Measurements from ENCODE around the gene ASB5.
"Not testable (repeated sequence)": the region's sequence is repeated elsewhere in the genome, so short reads cannot be mapped to it uniquely, and the experiment has no call there.

The ASB5 gene

DNA sequence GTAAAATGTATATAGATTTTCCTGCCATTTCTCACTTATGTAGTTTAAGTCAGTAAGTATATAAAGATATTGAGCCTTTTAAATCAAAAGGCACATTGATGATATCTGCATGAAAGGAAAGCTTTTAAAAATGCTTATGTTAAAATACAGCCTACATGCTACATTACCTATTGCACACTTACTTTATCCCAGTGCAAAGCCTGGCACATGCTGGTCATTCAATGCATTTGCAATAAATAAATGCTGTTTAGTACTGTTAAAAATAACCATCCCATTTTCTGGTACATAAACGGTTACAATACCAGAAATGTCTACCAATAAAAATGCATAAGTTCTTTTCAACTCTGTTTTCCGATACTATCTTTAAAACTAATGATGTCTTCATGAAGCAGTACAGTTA, 51.5 kb downstream of the ASB5 start:
- DNase-seq: no peak

DNA sequence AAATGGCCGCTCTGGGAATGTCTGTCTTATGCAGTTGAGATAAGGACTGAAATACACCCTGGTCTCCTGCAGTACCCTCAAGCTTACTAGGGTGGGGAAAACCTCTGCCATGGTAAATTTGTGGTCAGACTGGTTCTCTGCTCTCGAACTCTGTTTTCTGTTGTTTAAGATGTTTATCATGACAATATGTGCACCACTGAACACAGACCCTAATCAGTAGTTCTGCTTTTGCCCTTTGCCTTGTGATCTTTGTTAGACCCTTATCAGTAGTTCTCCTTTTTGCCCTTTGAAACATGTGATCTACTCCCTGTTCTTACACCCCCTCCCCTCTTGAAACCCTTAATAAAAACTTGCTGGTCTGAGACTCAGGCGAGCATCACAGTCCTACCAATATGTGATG, 56.7 kb downstream of the ASB5 start:
- not testable (repeated sequence) for DNase-seq

DNA sequence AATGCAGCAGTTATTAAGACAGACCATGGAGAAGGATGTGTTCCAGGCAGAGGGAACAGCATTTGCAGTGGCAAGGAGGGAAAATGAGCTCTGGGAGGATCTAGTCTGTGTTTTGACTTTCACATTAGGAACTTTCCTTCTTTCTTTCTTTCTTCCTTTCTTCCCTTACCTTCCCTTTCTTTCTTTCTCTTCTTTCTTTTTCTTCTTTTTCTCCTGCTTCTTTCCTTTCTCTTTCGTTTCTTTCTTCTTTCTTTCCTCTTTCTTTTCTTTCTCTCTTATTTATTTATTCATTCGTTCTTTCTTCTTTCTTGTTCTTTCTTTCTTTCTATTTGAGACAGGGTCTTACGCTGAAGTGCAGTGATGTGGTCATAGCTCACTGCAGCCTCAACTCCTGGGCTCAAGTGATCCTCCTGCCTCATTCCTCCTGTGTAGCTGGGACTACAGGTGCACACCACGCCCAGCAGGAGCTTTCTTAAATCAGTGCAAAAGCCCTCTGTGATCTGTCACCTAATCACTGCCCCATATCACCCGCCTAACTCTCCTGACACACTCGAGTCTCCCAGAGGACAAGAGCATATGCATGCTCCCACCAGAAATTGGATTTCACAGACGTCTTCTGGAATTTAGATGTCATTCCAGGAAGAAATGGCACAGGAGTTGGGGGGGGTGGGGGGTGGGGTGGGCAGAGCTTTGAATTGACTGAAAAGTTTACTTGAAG, 58.3 kb downstream of the ASB5 start:
- DNase-seq: no peak

DNA sequence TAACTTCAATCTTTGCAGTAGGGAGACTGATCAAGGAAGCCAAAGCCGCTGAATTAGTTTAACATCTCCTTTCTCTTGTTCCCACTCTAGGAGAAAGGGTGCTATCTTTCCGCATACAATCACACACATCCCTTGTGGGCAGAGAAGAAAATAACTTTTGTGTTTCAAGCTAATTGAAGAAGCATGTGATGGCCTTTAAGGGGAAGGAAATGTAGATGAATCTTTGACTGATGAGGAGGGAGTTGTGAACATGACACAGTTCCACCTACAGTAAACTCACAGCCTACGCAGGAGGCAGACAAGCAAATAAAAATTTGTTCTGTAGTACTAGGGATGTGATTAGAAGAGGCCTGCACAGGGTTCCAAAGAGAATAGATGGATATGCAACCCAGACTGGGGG, 58.9 kb downstream of the ASB5 start:
- peak in 1 of 2 donors; percentile 2 for DNase-seq

DNA sequence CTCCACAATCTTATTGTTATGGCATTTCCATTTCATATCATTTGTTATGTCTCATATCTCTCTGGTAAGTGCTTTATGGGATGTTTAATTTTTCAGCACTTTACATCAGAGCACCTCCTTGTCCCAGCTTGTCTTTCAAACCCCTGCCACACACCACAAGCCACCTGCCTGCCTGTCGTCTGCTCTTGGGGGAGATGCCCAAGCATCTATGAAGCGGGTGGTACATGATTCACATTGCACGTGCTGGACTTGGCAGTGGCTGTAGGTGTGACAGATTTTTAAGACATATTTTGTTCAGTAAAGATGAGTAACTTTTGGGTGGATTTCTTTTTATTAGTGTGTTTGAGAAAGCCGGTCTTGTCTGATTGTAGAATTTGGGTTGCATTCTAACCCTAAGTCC, 59.5 kb downstream of the ASB5 start:
- DNase-seq: no peak

DNA sequence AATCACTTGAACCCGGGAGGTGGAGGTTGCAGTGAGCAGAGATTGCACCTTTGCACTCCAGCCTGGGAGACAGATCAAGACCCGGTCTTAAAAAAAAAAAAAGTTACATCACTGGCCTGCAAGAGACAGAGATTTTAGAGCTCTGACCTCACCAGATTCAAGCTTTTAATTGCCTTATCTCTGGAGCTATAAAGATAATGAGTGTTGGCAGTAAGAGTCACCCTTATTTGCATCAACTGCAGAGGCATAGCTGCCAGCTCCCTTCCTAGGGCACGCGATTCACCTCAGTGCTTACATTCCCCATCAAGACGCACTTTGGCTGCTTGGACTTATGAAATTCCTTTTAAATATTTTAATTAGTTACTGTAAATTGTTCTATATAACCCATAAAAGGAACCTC, 61.2 kb downstream of the ASB5 start:
- DNase-seq: no peak

DNA sequence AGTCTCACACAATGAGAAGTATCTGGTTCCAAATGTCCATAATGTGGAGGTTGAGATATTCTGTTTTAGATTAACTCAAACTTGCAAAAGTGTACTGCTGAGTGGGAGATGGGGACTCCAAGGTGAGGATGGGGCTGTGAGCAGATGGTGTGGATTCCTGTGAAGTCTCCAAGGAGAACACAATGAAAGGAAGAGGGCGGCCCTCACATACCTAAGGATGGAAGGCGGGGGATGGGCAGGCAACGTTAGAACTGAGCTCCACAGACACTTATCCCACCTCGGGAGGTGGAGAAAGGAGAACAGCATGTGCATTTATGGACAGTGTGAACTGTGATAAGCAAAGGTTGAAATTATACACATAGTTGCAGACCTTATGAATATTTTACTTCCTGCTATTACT, 63.7 kb downstream of the ASB5 start:
- no peak for DNase-seq

DNA sequence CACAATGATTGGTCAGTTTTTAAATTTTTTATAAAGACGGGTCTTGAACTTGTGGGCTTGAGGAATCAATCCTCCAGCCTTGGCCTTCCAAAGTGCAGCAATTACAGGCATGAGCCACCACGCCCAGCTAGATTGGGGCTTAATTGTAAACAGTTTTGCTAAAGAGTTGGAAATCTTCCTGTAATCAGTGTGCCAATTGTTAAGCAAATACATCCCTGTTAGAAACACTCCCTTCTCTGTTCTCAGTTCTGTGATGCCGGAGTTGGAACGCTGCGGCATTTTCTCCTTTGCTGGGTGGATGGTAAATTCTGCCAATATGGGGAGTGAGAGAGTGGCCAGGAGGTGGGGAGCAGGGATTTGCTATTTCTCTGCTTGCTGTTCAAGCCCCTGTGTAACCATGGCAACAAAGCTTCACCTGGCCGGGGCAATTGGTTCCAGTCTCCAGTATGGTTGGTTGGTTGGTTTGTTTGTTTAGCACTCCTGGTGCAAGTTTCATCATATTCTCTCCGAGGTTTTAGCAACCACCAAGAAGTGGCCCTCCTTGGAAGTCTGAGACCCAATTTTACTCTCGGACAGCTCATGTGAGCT, 70.6 kb downstream of the ASB5 start:
- no peak for DNase-seq

DNA sequence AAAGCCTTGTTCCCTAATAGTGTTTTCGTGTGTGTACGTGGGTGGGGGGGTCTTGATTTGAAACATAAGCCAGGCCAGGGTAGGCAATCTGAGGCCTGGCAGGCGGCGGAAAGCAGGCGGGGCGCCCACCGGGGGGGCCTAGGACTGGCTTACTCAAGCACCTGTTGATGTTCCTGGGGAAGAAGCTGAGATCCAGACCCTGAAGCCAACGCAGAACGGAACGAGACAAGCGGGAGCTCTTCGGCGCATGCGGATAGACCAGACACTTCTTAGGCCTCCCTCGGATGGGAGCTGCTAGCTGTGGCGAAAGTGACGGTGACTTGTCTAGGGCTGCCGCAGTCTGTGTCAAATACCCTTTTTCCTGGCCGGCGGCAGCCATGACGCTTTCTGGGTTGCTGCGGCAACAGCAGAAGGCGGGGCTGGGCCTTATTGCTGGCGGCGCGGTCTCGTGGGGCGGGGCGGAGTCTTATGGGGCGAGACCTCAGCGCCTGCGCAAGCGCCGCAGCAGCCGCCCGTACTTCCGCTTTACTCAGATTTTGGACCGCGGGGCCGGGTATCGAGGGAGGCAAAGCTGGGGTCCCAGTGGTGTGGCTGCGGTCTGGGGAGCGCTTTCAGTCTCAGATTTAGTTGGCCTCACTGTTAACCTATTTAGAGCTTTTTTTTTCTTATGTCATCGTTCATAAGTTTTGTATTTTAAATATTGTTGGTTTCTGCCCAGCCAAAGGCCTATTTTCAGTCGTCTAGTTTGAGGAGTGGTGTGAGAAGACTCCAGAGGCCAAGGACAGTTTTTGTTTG, 73.6 kb downstream of the ASB5 start, which contains the start of gene SPATA4:
SPATA4 (minus strand) TSS at position 402 of the 795 bp plus-strand sequence; CDS start at position 379, 23 bp downstream.
- peak; percentile 90 to 95 for DNase-seq

DNA sequence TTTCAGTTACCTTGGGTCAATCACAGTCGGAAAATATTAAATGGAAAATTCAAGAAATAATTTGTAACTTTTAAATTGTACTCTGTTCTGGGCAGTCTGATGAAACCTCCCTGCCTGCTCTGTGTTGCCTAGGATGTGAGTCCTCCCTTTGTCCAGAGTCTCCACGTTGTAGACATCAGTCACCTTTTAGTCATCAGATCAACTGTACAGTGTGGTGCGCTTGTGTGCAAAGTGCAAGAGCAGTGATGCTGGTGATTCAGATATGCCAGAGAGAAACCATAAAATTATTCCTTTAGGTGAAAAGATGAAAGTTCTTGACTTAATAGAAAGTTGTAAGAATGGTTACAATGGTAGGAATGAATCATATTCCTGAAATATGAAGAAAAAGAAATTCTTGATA, 75.1 kb downstream of the ASB5 start:
- DNase-seq: no peak

DNA sequence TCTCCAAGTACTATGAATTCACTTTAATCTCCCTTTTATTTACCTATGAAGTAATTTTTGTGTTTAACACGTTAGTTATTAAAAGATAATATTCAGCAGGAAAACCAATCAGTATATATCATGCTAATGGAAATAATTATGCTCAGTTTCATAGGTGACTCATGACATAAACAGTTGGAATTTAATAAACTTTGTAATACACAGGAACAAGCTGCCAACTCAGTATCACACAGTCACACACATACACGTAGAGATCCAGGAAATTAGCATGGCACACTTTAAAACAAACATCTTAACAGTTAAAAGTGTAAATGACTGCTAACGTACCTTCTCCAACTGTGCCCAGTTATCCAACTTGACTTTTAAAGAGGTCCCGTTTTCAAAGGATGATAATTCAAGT, 75.9 kb downstream of the ASB5 start:
- no peak for DNase-seq

DNA sequence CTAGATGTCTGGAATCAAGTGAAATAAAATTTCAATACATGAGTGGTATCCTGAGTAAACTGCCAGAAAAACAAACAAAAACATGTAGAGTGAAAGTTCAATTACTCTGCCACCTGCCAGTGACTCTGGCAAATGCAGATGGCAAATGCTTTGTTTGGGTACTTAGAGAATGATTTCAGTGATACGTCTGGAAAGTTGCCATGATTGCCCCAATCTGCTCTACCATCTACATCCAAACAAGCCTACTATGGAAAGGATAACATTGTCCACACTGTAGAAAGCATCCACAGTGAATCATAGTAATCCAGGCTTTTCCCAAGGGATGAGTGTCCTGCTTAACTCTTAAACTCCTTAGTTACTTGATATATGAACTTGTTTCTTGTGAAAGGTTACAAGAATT, 77.0 kb downstream of the ASB5 start:
- DNase-seq: no peak

DNA sequence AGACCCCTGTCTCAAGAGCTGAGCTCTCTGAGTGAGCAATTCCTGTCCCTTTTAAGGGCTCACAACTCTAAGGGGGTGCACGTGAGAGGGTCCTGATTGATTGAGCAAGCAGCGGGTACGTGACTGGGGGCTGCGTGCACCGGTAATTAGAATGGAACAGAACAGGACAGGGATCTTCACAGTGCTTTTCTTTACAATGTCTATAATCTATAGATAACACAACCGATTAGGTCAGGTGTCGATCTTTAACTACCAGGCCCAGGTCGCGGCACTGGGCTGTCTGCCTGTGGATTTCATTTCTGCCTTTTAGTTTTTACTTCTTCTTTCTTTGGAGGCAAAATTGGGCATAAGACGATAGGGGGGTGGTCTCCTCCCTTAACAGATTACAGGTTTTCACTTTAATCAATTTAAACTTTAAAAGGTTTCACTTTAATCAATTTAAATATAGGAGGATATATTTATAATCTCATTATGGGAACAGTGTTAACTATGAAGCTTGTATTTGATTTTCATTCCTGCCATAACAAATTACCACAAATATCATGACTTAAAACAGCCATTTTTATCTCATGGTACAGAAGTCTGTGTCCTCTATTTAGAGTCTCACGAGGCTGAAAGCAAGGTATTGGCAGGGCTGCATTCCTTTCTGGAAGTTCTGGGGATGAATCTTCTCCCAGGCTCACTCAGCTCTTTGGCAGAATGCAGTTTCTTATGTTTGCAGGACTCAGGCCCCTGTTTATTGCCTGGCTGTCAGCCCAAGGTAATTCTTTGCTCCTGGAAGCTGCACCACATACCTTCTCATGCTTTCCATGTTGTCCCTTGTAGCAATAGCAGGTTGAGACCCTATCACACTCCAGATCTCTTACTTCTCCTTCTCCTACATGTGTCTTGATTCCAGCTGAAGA, 78.9 kb downstream of the ASB5 start:
- no peak for DNase-seq

DNA sequence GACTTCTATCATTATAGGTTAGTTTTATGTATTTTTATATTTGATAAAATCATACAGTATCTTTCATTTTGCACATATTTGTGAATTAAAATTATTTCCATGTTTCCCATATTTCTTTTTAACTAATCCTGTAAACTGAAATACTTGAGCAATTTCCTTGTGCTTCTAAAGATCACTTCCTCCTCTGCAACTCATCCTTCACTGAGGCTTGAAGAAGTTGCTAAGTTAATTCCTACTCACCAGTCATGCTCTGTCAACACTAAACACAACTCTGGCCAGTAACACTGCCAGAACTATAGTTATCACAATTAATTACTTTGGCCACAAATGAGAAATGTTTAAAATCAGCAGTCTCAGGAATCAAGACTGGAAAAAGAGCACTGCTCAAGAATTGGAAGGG, 80.4 kb downstream of the ASB5 start:
- DNase-seq: peak; percentile 30 to 35

DNA sequence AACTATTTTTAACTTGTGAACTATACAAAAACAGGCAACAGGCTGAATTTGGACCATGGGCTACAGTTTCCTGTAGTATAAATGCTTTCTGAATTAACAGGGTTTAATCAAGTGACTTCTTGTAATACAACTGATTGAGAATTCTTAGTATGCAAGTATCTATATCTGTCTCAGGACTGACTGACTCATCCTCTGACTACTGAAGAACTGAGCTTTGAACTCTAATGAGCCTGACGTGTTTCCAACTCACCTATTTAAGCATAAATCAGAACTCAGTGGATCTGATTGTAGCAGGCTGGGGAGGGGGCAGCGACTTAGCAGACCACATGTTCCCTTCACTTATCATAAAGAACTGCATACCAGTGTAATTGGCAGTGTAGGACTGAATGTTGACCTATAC, 81.4 kb downstream of the ASB5 start:
- DNase-seq: no peak

DNA sequence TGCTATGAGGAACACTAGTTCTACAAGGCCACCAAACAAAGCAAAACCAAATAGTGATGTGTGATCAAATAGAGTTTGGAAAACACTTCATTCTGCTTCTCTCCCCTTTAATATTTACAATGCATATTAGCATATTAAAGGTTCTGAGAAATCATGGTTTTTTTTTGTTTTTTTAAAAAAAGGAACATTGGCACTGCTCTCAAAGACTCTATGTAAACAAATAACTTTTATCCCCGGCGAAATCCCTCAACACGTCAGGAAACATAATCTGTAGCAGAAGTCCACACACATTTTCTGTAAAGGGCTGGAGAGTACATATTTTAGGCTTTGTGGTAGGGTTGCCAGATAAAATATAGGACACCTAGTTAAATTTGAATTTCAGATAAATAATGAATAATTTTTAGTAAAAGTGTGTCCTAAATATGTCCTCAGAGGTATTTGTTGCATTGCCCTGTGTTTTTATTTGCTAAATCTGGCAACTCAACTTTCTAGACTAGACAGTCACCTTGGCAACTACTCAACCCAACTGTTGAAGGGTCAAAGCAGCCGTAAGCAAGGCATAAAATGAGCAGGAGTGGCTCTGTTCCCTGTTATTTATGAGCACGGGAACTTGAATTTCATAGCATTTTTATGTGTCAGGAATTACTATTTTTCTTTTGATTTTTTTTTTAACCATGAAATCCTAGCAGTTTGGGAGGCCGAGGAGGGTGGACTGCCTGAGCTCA, 82.2 kb downstream of the ASB5 start:
- no peak for DNase-seq

DNA sequence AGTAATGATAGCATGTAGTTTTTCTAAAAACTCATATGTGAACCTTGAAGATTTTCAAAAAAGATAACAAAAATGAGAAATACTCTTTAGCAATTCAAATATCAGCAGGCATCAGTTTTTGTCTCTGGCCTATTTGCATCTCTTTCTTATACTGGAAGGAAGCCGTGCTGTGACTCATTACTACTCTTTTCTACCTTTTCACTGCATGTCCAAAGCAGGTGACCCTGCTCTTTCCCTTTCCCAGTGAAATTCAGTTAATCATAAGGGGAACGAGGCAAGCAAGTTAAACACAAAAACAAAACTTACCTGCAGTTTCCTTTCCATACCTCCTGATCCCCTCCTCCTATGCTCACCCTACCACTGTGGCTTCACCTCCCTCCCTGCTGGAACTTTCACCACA, 83.0 kb downstream of the ASB5 start:
- no peak for DNase-seq

DNA sequence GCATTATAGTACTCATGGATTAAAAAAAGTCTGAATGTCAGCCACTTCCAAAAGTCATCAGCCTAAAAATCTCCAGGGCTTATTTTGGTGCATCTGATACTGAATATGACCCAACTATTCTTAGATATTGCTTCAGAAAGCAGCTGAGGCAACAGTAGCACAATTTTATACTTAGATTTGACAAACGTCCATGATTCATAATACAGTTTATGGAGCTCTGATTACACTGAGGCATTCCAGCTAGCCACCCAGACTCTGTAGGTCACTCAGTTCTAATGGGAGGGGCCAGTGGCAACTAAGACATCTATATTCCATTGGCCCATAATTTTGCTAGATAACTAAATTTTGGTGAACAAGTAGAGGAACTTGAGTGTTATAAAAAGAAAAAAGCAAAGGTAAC, 84.0 kb downstream of the ASB5 start:
- DNase-seq: no peak

Measured in inflammatory macrophage (primary cell).